SH-SY5Y (cell line): ENCODE measurements around the gene TBXAS1.

Experiments used
- GATA2 ChIP-seq: IDR thresholded peaks from 2 replicates; pipeline ENCODE4 v1.6.1; 2011; ENCODE audit warnings: mild to moderate bottlenecking, low read depth, low read length
- GATA3 ChIP-seq: IDR thresholded peaks from 2 replicates; pipeline ENCODE4 v1.6.1; 2011; ENCODE audit warnings: low read depth, mild to moderate bottlenecking, low read length, moderate library complexity

GRCh38 chr7:140017034-140017433 is 188.0 kb downstream of the TBXAS1 start:
- TF ChIP-seq GATA3 (no peak), GATA2 (no peak)
